KOPT-K1 (cell line): ENCODE data around the gene IFI6.
A peak's percentile ranks its signal among the peaks of the same experiment; 100 is the strongest.
"Not testable (repeated sequence)": the region's sequence is repeated elsewhere in the genome, so short reads cannot be mapped to it uniquely, and the experiment has no call there.

Source experiments
- H3K27ac ChIP-seq: fragments of 200-600 bp; sonication (generic); 2 replicates; pipeline ENCODE4 v1.5.1; 2016; ENCODE audit warnings: antibody characterized with exemption, mild to moderate bottlenecking, low read depth, low read length; ENCODE audit not compliant: poor library complexity, severe bottlenecking
- H3K36me3 ChIP-seq: fragments of 200-600 bp; sonication (generic); 2 replicates; pipeline ENCODE4 v1.5.1; 2017; ENCODE audit warnings: antibody characterized with exemption, mild to moderate bottlenecking, low read length, moderate library complexity; ENCODE audit not compliant: insufficient read depth
- H3K9me3 ChIP-seq: fragments of 200-600 bp; sonication (generic); 2 replicates; pipeline ENCODE4 v1.5.1; 2017; ENCODE audit warnings: antibody characterized with exemption, low read length, mild to moderate bottlenecking; ENCODE audit not compliant: insufficient read depth, poor library complexity, severe bottlenecking

Gene IFI6

GRCh38 chr1:27648602-27649305 is 23.2 kb downstream of the IFI6 start:
- Histone ChIP-seq H3K36me3 (no peaks in the 10 kb centered on the region), H3K9me3 (no peaks in the 10 kb centered on the region), H3K27ac (peak overlapping the region; percentile 17)

- H3K9me3 ChIP-seq, result no peaks in the 10 kb centered on the region
- no peak overlapping the region for H3K27ac ChIP-seq
Measured at GRCh38 chr1:27647328-27647727, 24.7 kb downstream of the IFI6 start.

GRCh38 chr1:27646676-27647075 is 25.3 kb downstream of the IFI6 start:
- H3K9me3 ChIP-seq, result no peaks in the 10 kb centered on the region
- no peak overlapping the region for H3K27ac ChIP-seq
- no peaks in the 10 kb centered on the region for H3K36me3 ChIP-seq

More at GRCh38 chr1:27647328-27647727, 24.7 kb downstream of the IFI6 start:
- H3K36me3 ChIP-seq, result no peaks in the 10 kb centered on the region

- H3K27ac ChIP-seq, result peak overlapping the region; percentile 9
- H3K9me3 ChIP-seq, result no peaks in the 10 kb centered on the region
- no peaks in the 10 kb centered on the region for H3K36me3 ChIP-seq
Measured at GRCh38 chr1:27645071-27645415, 26.9 kb downstream of the IFI6 start.

GRCh38 chr1:27644369-27645070 is 27.5 kb downstream of the IFI6 start:
- peak overlapping the region; percentile 47 for H3K27ac ChIP-seq
- no peaks in the 10 kb centered on the region for H3K9me3 ChIP-seq
- no peaks in the 10 kb centered on the region for H3K36me3 ChIP-seq

- peak overlapping the region; percentile 47 for H3K27ac ChIP-seq
- no peaks in the 10 kb centered on the region for H3K9me3 ChIP-seq
- no peaks in the 10 kb centered on the region for H3K36me3 ChIP-seq
Measured at GRCh38 chr1:27643600-27644368, 28.2 kb downstream of the IFI6 start.

- H3K36me3 ChIP-seq, H3K27ac ChIP-seq, H3K9me3 ChIP-seq: not testable (repeated sequence)
Measured at GRCh38 chr1:27640514-27640913, 31.5 kb downstream of the IFI6 start.

- Histone ChIP-seq H3K27ac (peak overlapping the region; percentile 7), H3K36me3 (no peaks in the 10 kb centered on the region), H3K9me3 (no peaks in the 10 kb centered on the region)
Measured at GRCh38 chr1:27638805-27639204, 33.2 kb downstream of the IFI6 start.

- Histone ChIP-seq H3K36me3 (no peaks in the 10 kb centered on the region), H3K9me3 (no peaks in the 10 kb centered on the region), H3K27ac (peak overlapping the region; percentile 7)
Measured at GRCh38 chr1:27638047-27638734, 33.8 kb downstream of the IFI6 start.

GRCh38 chr1:27635396-27636142 is 36.4 kb downstream of the IFI6 start:
- Histone ChIP-seq H3K36me3 (no peaks in the 10 kb centered on the region), H3K9me3 (no peaks in the 10 kb centered on the region), H3K27ac (peak overlapping the region; percentile 93)

GRCh38 chr1:27634985-27635367 is 37.0 kb downstream of the IFI6 start, which contains the start of gene FGR:
FGR (minus strand) TSS chr1:27635185; CDS start chr1:27623916, 11,269 bp downstream.
- Histone ChIP-seq H3K9me3 (no peaks in the 10 kb centered on the region), H3K36me3 (no peaks in the 10 kb centered on the region), H3K27ac (peak within 1 kb of the TSS; percentile 93)

- H3K9me3 ChIP-seq, result no peaks in the 10 kb centered on the region
- H3K36me3 ChIP-seq, result no peaks in the 10 kb centered on the region
- H3K27ac ChIP-seq, result peak overlapping the region; percentile 93
Measured at GRCh38 chr1:27634177-27634984, 37.6 kb downstream of the IFI6 start.

- H3K27ac ChIP-seq, result peak overlapping the region; percentile 93
- no peaks in the 10 kb centered on the region for H3K9me3 ChIP-seq
- no peaks in the 10 kb centered on the region for H3K36me3 ChIP-seq
Measured at GRCh38 chr1:27633640-27634176, 38.3 kb downstream of the IFI6 start.

GRCh38 chr1:27633298-27633610 is 38.7 kb downstream of the IFI6 start:
- Histone ChIP-seq H3K36me3 (no peaks in the 10 kb centered on the region), H3K27ac (peak overlapping the region; percentile 93), H3K9me3 (no peaks in the 10 kb centered on the region)
